CD14-positive monocyte (primary cell): Measurements from ENCODE around the gene MAML3. TPM values are rescaled to one million over a fixed set of nuclear protein-coding genes. Genes with fewer than 3 reads are reported as not detected.

Source experiments
- DNase-seq, 3 donors: peaks; one replicate each; pipeline ENCODE4 v3.0.0-alpha.2; 2011 to 2022
- H2AFZ ChIP-seq: 2 replicates; pipeline ENCODE4 v1.6.0; 2012; ENCODE audit warnings: mild to moderate bottlenecking, low read depth, low read length, inconsistent platforms; ENCODE audit not compliant: insufficient read depth, poor library complexity, severe bottlenecking
- H3K27ac ChIP-seq, 2 donors: 1 replicate in 1 of 2; 2 replicates in 1 of 2; pipeline ENCODE4 v1.5.1; 2012 to 2013; ENCODE audit warnings: low read length in 2 of 2, control low read depth in 1 of 2, inconsistent platforms in 1 of 2, low read depth in 1 of 2, mild to moderate bottlenecking in 1 of 2
- H3K27me3 ChIP-seq, 2 donors: one replicate each; pipeline versions ENCODE4 v1.6.0 to v1.6.1; 2011 to 2013; ENCODE audit warnings: low read length in 2 of 2; ENCODE audit not compliant: control insufficient read depth in 2 of 2, insufficient read depth in 2 of 2
- H3K36me3 ChIP-seq, 2 donors: replicated peaks in 1 of 2; 1 replicate in 1 of 2; 2 replicates in 1 of 2; pipeline versions ENCODE4 v1.5.1 to v1.6.1; 2012 to 2013; ENCODE audit warnings: low read length in 2 of 2, control low read depth in 1 of 2, inconsistent platforms in 1 of 2, mild to moderate bottlenecking in 1 of 2; ENCODE audit not compliant: insufficient read depth in 2 of 2, control insufficient read depth in 1 of 2
- H3K4me1 ChIP-seq, 2 donors: 1 replicate in 1 of 2; 2 replicates in 1 of 2; pipeline versions ENCODE4 v1.5.1 to v1.6.1; 2012 to 2013; ENCODE audit warnings: low read length in 2 of 2, control low read depth in 1 of 2, inconsistent platforms in 1 of 2, mild to moderate bottlenecking in 1 of 2, moderate library complexity in 1 of 2; ENCODE audit not compliant: insufficient read depth in 2 of 2, control insufficient read depth in 1 of 2
- H3K4me2 ChIP-seq: replicated peaks from 2 replicates; pipeline ENCODE3; 2012; ENCODE audit warnings: low read length, moderate library complexity, mild to moderate bottlenecking; ENCODE audit not compliant: poor library complexity, severe bottlenecking; ENCODE audit errors: extremely low read depth
- H3K4me3 ChIP-seq, 3 experiments: fragments of 200-600 bp in 1 of 3; sonication (generic) in 1 of 3; replicated peaks in 1 of 3; 1 replicate in 2 of 3; 2 replicates in 1 of 3; pipeline ENCODE4 v1.5.1; 2011 to 2013; ENCODE audit warnings: low read length in 3 of 3, mild to moderate bottlenecking in 3 of 3, control low read depth in 2 of 3, low read depth in 2 of 3, inconsistent platforms in 1 of 3, moderate library complexity in 1 of 3
- H3K79me2 ChIP-seq: 2 replicates; pipeline ENCODE4 v1.6.0; 2012; ENCODE audit warnings: mild to moderate bottlenecking, control low read depth, inconsistent platforms, low read length, moderate library complexity; ENCODE audit not compliant: insufficient read depth
- H3K9ac ChIP-seq: 2 replicates; pipeline ENCODE4 v1.6.0; 2017; ENCODE audit warnings: low read length, mild to moderate bottlenecking; ENCODE audit not compliant: insufficient read depth, poor library complexity, severe bottlenecking
- H3K9me3 ChIP-seq, 2 donors: replicated peaks in 1 of 2; 1 replicate in 1 of 2; 2 replicates in 1 of 2; pipeline versions ENCODE4 v1.5.1 to v1.6.1; 2012 to 2013; ENCODE audit warnings: low read length in 2 of 2, control low read depth in 1 of 2; ENCODE audit not compliant: control insufficient read depth in 1 of 2, insufficient read depth in 1 of 2
- H4K20me1 ChIP-seq: 2 replicates; pipeline ENCODE4 v1.6.0; 2012; ENCODE audit warnings: mild to moderate bottlenecking, low read length, control low read depth, moderate library complexity; ENCODE audit not compliant: insufficient read depth
- H3K27ac Mint-ChIP-seq, 7 donors: one replicate each; pipeline ENCODE4 v1.8.0; 2020; ENCODE audit warnings: mild to moderate bottlenecking in 7 of 7, mixed read lengths in 7 of 7, moderate library complexity in 6 of 7, inconsistent platforms in 2 of 7
- H3K27me3 Mint-ChIP-seq, 3 donors: one replicate each; pipeline ENCODE4 v1.8.0; 2021 to 2022; ENCODE audit warnings: low read depth in 3 of 3, mild to moderate bottlenecking in 3 of 3, mixed read lengths in 3 of 3, moderate library complexity in 3 of 3, inconsistent platforms in 1 of 3
- H3K36me3 Mint-ChIP-seq, 2 donors: one replicate each; pipeline ENCODE4 v1.8.0; 2020; ENCODE audit warnings: mixed read lengths in 2 of 2, inconsistent platforms in 1 of 2, mild to moderate bottlenecking in 1 of 2
- H3K4me1 Mint-ChIP-seq: one replicate; pipeline ENCODE4 v1.8.0; 2020; ENCODE audit warnings: mild to moderate bottlenecking, mixed read lengths
- H3K4me3 Mint-ChIP-seq, 2 donors: one replicate each; pipeline ENCODE4 v1.8.0; 2020; ENCODE audit warnings: mild to moderate bottlenecking in 2 of 2, mixed read lengths in 2 of 2, moderate library complexity in 1 of 2
- H3K9me3 Mint-ChIP-seq, 7 donors: one replicate each; pipeline ENCODE4 v1.8.0; 2020 to 2022; ENCODE audit warnings: mixed read lengths in 7 of 7, mild to moderate bottlenecking in 6 of 7, moderate library complexity in 6 of 7, inconsistent platforms in 2 of 7
- WGBS: methylation state at CpG from one replicate; pipeline ENCODE4 v1.1.5; 2013; ENCODE audit warnings: missing lambda C conversion rate; ENCODE audit not compliant: insufficient coverage; 5-methylcytosine and 5-hydroxymethylcytosine counted together
- intact Hi-C, 2 donors: fragments of 100-400 bp; cut with micrococcal nuclease; formaldehyde crosslinking; loops; one replicate each; pipeline versions ENCODE4 v1.15.0 to v1.15.1; 2023
- polyA plus RNA-seq, 3 donors: library from polyadenylated mRNA; depleted of rRNA in 1 of 3; unstranded in 2 of 3; stranded (reverse) in 1 of 3; fragments of 300-500 nt in 2 of 3; fragments of >200 nt in 1 of 3; fragmentation: Illumina TruSeq in 2 of 3; gene quantifications; 1 replicate in 2 of 3; 2 replicates in 1 of 3; pipeline ENCODE4 v1.2.3, GENCODE V29; 2012 to 2021
- TF ChIP-seq, protein P1 (sequence below): fragments of 200-600 bp; IDR thresholded peaks from one replicate; pipeline ENCODE4 v1.8.0; 2022; ENCODE audit warnings: antibody characterized with exemption, mild to moderate bottlenecking

Gene MAML3
- polyA plus RNA-seq, 3 donors: 1.5 to 6.5 (median 2.3) TPM

DNA sequence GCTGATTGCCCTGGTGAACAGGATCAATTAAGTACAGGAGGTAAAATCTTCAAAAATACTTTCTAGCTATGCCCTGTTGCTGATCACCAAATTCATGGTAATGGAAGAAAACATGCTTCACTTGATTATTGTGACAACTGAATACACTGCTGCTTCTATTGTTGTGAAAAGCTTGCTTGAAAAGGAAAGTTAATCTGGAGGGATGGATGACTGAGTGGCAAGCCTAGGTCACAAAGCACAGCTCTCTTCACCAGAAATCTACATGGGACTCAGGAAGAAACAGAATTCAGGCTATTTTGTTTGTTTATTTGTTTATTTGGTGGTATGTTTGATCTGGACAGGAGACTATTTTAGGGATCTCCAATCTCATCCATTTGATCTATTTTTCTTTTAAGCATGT lies 306.4 kb downstream of the MAML3 start:
- peaks cover 0 to 1% (median 0%) of the 10 kb centered on the region in 3 donors for H3K27me3 Mint-ChIP-seq

DNA sequence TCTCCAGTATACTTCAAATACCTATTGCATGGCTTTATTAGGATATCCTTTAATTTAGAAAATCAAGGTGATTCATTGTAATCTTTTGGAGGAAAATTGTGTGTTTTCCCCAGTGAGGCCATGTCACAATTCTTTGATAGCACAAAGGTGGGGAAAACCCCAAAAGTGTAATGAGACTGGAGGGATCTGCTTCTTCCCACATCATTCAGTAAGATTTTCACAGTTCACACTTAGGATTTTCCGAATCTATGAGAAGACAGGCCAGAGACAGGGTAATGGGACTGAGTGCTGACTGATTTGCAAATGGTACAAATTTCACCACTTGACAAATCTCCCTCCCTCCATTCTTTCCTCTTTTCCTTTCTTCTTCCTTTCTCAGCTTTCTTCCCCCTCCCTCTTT lies 307.2 kb downstream of the MAML3 start:
- Histone ChIP-seq H3K27me3 (no peaks in the 10 kb centered on the region), H3K79me2 (no peaks in the 10 kb centered on the region), H3K27ac (no peak overlapping the region), H2AFZ (no peak overlapping the region), H3K9ac (no peak overlapping the region), H3K9me3 (no peaks in the 10 kb centered on the region), H3K36me3 (no peaks in the 10 kb centered on the region), H3K4me2 (no peak overlapping the region), H4K20me1 (peaks cover 4% of the 10 kb centered on the region), H3K4me3 (no peak overlapping the region), H3K4me1 (peaks cover 36 to 39% of the 10 kb centered on the region in 2 donors)
- TF ChIP-seq, protein P1, sequence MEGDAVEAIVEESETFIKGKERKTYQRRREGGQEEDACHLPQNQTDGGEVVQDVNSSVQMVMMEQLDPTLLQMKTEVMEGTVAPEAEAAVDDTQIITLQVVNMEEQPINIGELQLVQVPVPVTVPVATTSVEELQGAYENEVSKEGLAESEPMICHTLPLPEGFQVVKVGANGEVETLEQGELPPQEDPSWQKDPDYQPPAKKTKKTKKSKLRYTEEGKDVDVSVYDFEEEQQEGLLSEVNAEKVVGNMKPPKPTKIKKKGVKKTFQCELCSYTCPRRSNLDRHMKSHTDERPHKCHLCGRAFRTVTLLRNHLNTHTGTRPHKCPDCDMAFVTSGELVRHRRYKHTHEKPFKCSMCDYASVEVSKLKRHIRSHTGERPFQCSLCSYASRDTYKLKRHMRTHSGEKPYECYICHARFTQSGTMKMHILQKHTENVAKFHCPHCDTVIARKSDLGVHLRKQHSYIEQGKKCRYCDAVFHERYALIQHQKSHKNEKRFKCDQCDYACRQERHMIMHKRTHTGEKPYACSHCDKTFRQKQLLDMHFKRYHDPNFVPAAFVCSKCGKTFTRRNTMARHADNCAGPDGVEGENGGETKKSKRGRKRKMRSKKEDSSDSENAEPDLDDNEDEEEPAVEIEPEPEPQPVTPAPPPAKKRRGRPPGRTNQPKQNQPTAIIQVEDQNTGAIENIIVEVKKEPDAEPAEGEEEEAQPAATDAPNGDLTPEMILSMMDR: no peak
- H3K36me3 Mint-ChIP-seq: peaks cover 0 to 6% of the 10 kb centered on the region in 2 donors
- no CpG with 5 or more reads among the region's 1 CpG for WGBS
- intact Hi-C loops: no loop called here
- no peak overlapping the region for H3K27ac Mint-ChIP-seq
- H3K4me1 Mint-ChIP-seq: peaks cover 41% of the 10 kb centered on the region
- H3K9me3 Mint-ChIP-seq: no peaks in the 10 kb centered on the region
- H3K4me3 Mint-ChIP-seq: no peak overlapping the region
- DNase-seq: no peak
- peaks cover 0 to 1% (median 0%) of the 10 kb centered on the region in 3 donors for H3K27me3 Mint-ChIP-seq

More for the DNA sequence above, 306.4 kb downstream of the MAML3 start:
- Histone ChIP-seq H4K20me1 (no peaks in the 10 kb centered on the region), H3K79me2 (no peaks in the 10 kb centered on the region), H3K4me2 (no peak overlapping the region), H3K9ac (no peak overlapping the region), H3K4me1 (peaks cover 36 to 41% of the 10 kb centered on the region in 2 donors), H3K4me3 (no peak overlapping the region), H3K9me3 (no peaks in the 10 kb centered on the region), H3K27me3 (no peaks in the 10 kb centered on the region), H2AFZ (no peak overlapping the region), H3K27ac (no peak overlapping the region), H3K36me3 (no peaks in the 10 kb centered on the region)
- Mint-ChIP-seq H3K27ac (peak overlapping the region in 1 of 7 donors; percentile 2), H3K4me3 (no peak overlapping the region), H3K9me3 (no peaks in the 10 kb centered on the region), H3K4me1 (peaks cover 41% of the 10 kb centered on the region), H3K36me3 (peaks cover 0 to 6% of the 10 kb centered on the region in 2 donors)
- DNase-seq: no peak
- intact Hi-C loops: no loop called here
- TF ChIP-seq, protein P1: no peak
